ENCODE measurements around the gene FNBP1. TPM values are rescaled to one million over a fixed set of nuclear protein-coding genes. Genes with fewer than 3 reads are reported as not detected.

Gene FNBP1
- total RNA-seq, 6 experiments from 2014 or later: 34.7 to 40.6 (median 35.5) TPM

- no peaks in the 10 kb centered on the region for H3K9me3 Mint-ChIP-seq
- no peaks in the 10 kb centered on the region for H3K4me1 Mint-ChIP-seq (ENCODE audit: low read depth)
- no peak for TF ChIP-seq CTCF (IDR thresholded peaks at IDR 0.05)
- H3K27me3 Mint-ChIP-seq (ENCODE audit: insufficient read depth): no peaks in the 10 kb centered on the region; the same call in 1 of the 2 replicates
- peaks cover 14% of the 10 kb centered on the region; the same call in 1 of the 2 replicates for H3K36me3 Mint-ChIP-seq (ENCODE audit: low read depth)
- H3K27ac Mint-ChIP-seq: no peak overlapping the region
- DNase-seq: no peak
- H3K4me3 Mint-ChIP-seq: no peak overlapping the region
Measured at GRCh38 chr9:129919277-129919676, 123.7 kb downstream of the FNBP1 start.

DNA sequence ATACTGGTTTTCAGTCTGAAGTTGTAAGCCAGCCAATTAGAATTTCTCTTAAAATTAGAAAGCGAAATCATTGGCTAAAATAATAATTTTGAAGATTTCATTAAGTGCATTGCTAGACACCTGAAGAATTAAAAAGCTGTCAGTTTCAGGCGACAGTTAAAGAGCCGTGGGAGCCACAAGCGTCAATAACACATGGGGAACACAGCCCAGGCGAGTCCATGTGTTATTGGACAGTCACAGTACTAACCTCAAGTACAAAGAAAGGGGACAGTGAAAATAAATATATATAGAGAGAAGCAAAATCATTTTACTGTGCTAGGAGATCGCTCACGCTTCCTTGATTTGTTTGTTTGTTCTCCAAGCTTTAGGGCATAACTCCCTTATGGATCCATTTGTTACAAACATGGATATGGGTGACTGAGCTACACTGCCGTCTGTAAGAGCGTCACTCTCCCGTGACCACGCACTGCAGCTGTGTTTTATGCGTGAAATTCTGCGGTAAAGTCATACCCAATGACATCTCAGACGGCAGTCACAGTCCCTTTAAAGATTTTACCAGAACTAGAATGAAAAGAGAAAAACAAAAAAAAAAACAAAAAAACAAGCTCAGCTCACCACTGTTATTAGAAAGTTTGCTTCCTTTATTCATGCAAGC, 124.6 kb downstream of the FNBP1 start:
- TF ChIP-seq CTCF (IDR thresholded peaks at IDR 0.05): no peak
- Mint-ChIP-seq H3K27me3 (ENCODE audit: insufficient read depth) (no peaks in the 10 kb centered on the region; the same call in none of the 2 replicates), H3K4me1 (ENCODE audit: low read depth) (no peaks in the 10 kb centered on the region), H3K9me3 (no peaks in the 10 kb centered on the region), H3K36me3 (ENCODE audit: low read depth) (peaks cover 9% of the 10 kb centered on the region; the same call in 1 of the 2 replicates), H3K4me3 (no peak overlapping the region), H3K27ac (no peak overlapping the region)
- DNase-seq: no peak

DNA sequence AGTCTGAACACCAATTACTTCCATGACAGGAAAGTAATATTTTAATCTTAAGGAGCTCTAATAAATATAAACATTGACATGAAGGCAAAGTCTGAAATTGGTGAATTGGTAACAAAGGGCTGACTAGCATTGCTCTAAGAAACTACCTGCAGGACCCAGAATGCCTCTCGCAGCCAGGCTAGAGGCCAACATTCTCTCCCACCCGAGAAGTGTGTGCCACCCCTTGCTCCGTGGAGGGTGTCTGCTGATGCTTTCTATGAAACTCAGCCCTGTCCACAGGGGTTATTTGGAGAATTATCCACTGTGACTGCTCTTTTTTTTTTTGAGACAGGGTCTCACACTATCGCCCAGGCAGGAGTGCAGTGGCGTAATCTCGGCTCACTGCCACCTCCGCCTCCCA, 126.3 kb downstream of the FNBP1 start:
- no peaks in the 10 kb centered on the region for H3K4me1 Mint-ChIP-seq (ENCODE audit: low read depth)
- no peak for TF ChIP-seq CTCF (IDR thresholded peaks at IDR 0.05)
- no peaks in the 10 kb centered on the region for H3K9me3 Mint-ChIP-seq
- DNase-seq: no peak
- H3K27me3 Mint-ChIP-seq (ENCODE audit: insufficient read depth): no peaks in the 10 kb centered on the region; the same call in none of the 2 replicates
- peaks cover under 1% of the 10 kb centered on the region; the same call in 1 of the 2 replicates for H3K36me3 Mint-ChIP-seq (ENCODE audit: low read depth)
- no peak overlapping the region for H3K4me3 Mint-ChIP-seq
- H3K27ac Mint-ChIP-seq: no peak overlapping the region

DNA sequence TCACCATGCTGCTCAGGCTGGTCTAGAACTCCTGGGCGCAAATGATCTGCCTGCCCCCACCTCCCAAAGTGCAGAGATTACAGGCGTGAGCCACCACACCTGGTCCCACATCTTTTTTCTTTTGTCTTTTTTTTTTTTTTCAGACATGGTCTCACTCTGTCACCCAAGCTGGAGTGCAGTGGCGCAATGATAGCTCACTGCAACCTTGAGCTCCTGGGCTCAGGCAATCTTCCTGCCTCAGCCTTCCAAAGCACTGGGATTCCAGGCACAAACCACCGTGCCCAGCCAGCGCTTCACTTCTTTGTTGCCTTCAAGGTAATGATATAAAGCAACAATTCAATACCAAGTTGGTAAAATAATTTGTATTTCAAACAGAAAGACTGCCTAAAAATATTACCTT, 128.9 kb downstream of the FNBP1 start:
- TF ChIP-seq CTCF (IDR thresholded peaks at IDR 0.05): no peak
- H3K27me3 Mint-ChIP-seq (ENCODE audit: insufficient read depth): no peaks in the 10 kb centered on the region; the same call in none of the 2 replicates
- H3K27ac Mint-ChIP-seq: no peak overlapping the region
- H3K4me3 Mint-ChIP-seq: no peak overlapping the region
- no peaks in the 10 kb centered on the region for H3K9me3 Mint-ChIP-seq
- DNase-seq: no peak
- H3K36me3 Mint-ChIP-seq (ENCODE audit: low read depth): peaks cover 10% of the 10 kb centered on the region; the same call in 1 of the 2 replicates
- peaks cover 23% of the 10 kb centered on the region for H3K4me1 Mint-ChIP-seq (ENCODE audit: low read depth)

- Mint-ChIP-seq H3K27me3 (ENCODE audit: insufficient read depth) (peaks cover 2% of the 10 kb centered on the region), H3K4me3 (peak overlapping the region; percentile 3), H3K27ac (peak overlapping the region; percentile 70), H3K9me3 (no peaks in the 10 kb centered on the region), H3K36me3 (ENCODE audit: low read depth) (peaks cover 26% of the 10 kb centered on the region), H3K4me1 (ENCODE audit: low read depth) (peaks cover 38% of the 10 kb centered on the region)
- DNase-seq: peak; percentile 100
- TF ChIP-seq CTCF (IDR thresholded peaks at IDR 0.05): no peak
Measured at GRCh38 chr9:129910628-129911567, 132.1 kb downstream of the FNBP1 start.
